HepG2 (cell line): Measurements from ENCODE around the gene RRAD. TPM values are rescaled to one million over a fixed set of nuclear protein-coding genes. Genes with fewer than 3 reads are reported as not detected.
A peak's percentile ranks its signal among the peaks of the same experiment; 100 is the strongest.

Experiments used
- ADNP ChIP-seq: sonication (generic); formaldehyde crosslinking; IDR thresholded peaks from 2 replicates; pipeline ENCODE4 v1.4.0; 2020; ENCODE audit warnings: missing genetic modification reagents
- FOXA1 ChIP-seq, 2 experiments: fragments of 450-650 bp in 1 of 2; sonication (generic) in 1 of 2; formaldehyde crosslinking in 1 of 2; IDR thresholded peaks; 2 replicates each; pipeline versions ENCODE4 v1.4.0 to v1.6.1; 2016 to 2020; ENCODE audit warnings: missing genetic modification reagents in 1 of 2
- SAP130 ChIP-seq: IDR thresholded peaks from 2 replicates; pipeline ENCODE4 v1.6.1; 2016; ENCODE audit warnings: low read depth
- SNAI1 ChIP-seq: sonication (generic); formaldehyde crosslinking; IDR thresholded peaks from 2 replicates; pipeline ENCODE4 v1.5.0; 2020; ENCODE audit warnings: mild to moderate bottlenecking, missing genetic modification reagents, borderline replicate concordance
- SOX13 ChIP-seq, 3 experiments: fragments of 450-650 bp in 1 of 3; sonication (generic) in 1 of 3; formaldehyde crosslinking in 1 of 3; IDR thresholded peaks in 2 of 3; conservative IDR thresholded peaks in 1 of 3; 2 replicates each; pipeline versions ENCODE4 v1.5.0 to v1.6.1; 2016 to 2020; ENCODE audit warnings: antibody characterized with exemption in 1 of 3, mild to moderate bottlenecking in 1 of 3, missing compliant biosample characterization in 1 of 3, missing genetic modification reagents in 1 of 3, moderate library complexity in 1 of 3
- ZNF577 ChIP-seq: sonication (generic); formaldehyde crosslinking; IDR thresholded peaks from 2 replicates; pipeline ENCODE4 v1.4.0; 2020; ENCODE audit warnings: mild to moderate bottlenecking, low read depth, missing genetic modification reagents, borderline replicate concordance
- ZNF749 ChIP-seq: sonication (generic); formaldehyde crosslinking; IDR thresholded peaks from 2 replicates; pipeline ENCODE4 v1.8.0; 2022; ENCODE audit warnings: mild to moderate bottlenecking, missing genetic modification reagents, moderate library complexity, borderline replicate concordance
- ZSCAN30 ChIP-seq: sonication (generic); formaldehyde crosslinking; IDR thresholded peaks from 2 replicates; pipeline ENCODE4 v1.5.0; 2020; ENCODE audit warnings: mild to moderate bottlenecking, missing genetic modification reagents
- polyA plus RNA-seq, 8 experiments: library from polyadenylated mRNA; depleted of rRNA in 3 of 8; stranded (reverse) in 7 of 8; unstranded in 1 of 8; fragments of >200 nt; fragmentation: Illumina TruSeq in 4 of 8; extraction: Trizol in 4 of 8; gene quantifications; 2 replicates each; pipeline versions ENCODE4 v1.2.1 to v1.2.3, GENCODE V29; 2011 to 2016; ENCODE audit warnings: low read depth in 4 of 8, missing spikeins in 1 of 8, mixed read lengths in 1 of 8; ENCODE audit not compliant: insufficient read depth in 1 of 8
- total RNA-seq, 5 experiments: library from RNA; depleted of rRNA; stranded (reverse); fragments of >200 nt; fragmentation: Illumina TruSeq; extraction: Trizol; gene quantifications; 2 replicates each; pipeline ENCODE4 v1.2.3, GENCODE V29; 2016; ENCODE audit warnings: low read depth in 1 of 5
- TF ChIP-seq, protein P1 (sequence below): sonication (generic); formaldehyde crosslinking; IDR thresholded peaks from 2 replicates; pipeline ENCODE4 v1.4.0; 2020; ENCODE audit warnings: mild to moderate bottlenecking, missing genetic modification reagents
- TF ChIP-seq, protein P2 (sequence below): IDR thresholded peaks from 2 replicates; pipeline ENCODE4 v1.4.0; 2020; ENCODE audit warnings: mild to moderate bottlenecking, missing genetic modification reagents
- TF ChIP-seq, protein P3 (sequence below): sonication (generic); formaldehyde crosslinking; IDR thresholded peaks from 2 replicates; pipeline ENCODE4 v1.9.0; 2021; ENCODE audit warnings: missing genetic modification reagents, borderline replicate concordance
- TF ChIP-seq, protein P4 (sequence below), 2 experiments: sonication (generic) in 1 of 2; formaldehyde crosslinking in 1 of 2; IDR thresholded peaks; 2 replicates each; pipeline versions ENCODE4 v1.5.1 to v1.6.1; 2011 to 2020; ENCODE audit warnings: borderline replicate concordance in 1 of 2, low read depth in 1 of 2, low read length in 1 of 2, mild to moderate bottlenecking in 1 of 2, missing genetic modification reagents in 1 of 2, moderate library complexity in 1 of 2
- TF ChIP-seq, protein P5 (sequence below): sonication (generic); formaldehyde crosslinking; conservative IDR thresholded peaks from 2 replicates; pipeline ENCODE4 v1.4.0; 2020; ENCODE audit warnings: missing genetic modification reagents
- TF ChIP-seq, protein P6 (sequence below): sonication (generic); formaldehyde crosslinking; IDR thresholded peaks from 2 replicates; pipeline ENCODE4 v1.5.0; 2020; ENCODE audit warnings: missing genetic modification reagents

The RRAD gene
- total and polyA plus RNA-seq, 2 of the 13 experiments (the other 11 are each of a cell fraction or from before 2014, with no cell fraction given) = 0.80 to 1.1 TPM

DNA sequence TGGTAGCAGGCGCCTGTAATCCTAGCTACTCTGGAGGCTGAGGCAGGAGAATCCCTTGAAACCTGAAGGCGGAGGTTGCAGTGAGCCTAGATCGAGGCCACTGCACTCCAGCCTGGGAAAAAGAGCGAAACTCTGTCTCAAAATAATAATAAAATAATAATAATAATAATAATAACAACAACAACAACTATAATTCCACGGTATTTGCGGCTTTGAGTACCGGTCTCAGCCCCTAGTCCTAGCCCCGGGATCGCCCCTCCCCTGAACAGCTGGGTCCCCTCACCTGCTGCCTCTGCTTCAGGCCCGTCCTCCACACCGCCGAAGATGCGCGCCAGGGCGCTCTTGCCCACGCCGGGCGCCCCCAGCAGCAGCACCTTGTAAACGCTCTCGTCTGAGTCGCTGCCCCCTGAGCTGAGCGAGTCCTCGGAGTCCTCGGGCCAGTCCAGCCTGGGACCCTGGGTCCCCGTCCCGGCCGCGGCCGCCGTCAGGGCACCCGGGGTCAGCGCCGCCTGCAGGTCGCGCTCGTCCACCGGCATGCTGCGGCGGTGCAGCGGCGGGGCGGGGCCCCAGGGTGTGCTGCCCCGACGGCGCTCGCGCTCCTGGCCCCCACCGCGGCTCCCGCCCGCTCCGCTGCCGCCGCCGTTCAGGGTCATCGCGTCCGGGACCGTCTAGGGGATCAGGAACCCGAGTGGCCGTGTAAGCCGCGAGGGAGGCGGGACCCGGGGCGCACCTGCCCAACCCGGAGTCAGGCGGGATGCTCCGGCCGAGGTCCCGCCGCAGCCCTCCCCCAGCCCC, 611 bp downstream of the RRAD start (continued):
- TF ChIP-seq, protein P1, sequence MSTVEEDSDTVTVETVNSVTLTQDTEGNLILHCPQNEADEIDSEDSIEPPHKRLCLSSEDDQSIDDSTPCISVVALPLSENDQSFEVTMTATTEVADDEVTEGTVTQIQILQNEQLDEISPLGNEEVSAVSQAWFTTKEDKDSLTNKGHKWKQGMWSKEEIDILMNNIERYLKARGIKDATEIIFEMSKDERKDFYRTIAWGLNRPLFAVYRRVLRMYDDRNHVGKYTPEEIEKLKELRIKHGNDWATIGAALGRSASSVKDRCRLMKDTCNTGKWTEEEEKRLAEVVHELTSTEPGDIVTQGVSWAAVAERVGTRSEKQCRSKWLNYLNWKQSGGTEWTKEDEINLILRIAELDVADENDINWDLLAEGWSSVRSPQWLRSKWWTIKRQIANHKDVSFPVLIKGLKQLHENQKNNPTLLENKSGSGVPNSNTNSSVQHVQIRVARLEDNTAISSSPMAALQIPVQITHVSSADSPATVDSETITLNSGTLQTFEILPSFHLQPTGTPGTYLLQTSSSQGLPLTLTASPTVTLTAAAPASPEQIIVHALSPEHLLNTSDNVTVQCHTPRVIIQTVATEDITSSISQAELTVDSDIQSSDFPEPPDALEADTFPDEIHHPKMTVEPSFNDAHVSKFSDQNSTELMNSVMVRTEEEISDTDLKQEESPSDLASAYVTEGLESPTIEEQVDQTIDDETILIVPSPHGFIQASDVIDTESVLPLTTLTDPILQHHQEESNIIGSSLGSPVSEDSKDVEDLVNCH = no peak
- no peak for TF ChIP-seq ZSCAN30 (CRISPR knock-in tag)
- TF ChIP-seq, protein P2, sequence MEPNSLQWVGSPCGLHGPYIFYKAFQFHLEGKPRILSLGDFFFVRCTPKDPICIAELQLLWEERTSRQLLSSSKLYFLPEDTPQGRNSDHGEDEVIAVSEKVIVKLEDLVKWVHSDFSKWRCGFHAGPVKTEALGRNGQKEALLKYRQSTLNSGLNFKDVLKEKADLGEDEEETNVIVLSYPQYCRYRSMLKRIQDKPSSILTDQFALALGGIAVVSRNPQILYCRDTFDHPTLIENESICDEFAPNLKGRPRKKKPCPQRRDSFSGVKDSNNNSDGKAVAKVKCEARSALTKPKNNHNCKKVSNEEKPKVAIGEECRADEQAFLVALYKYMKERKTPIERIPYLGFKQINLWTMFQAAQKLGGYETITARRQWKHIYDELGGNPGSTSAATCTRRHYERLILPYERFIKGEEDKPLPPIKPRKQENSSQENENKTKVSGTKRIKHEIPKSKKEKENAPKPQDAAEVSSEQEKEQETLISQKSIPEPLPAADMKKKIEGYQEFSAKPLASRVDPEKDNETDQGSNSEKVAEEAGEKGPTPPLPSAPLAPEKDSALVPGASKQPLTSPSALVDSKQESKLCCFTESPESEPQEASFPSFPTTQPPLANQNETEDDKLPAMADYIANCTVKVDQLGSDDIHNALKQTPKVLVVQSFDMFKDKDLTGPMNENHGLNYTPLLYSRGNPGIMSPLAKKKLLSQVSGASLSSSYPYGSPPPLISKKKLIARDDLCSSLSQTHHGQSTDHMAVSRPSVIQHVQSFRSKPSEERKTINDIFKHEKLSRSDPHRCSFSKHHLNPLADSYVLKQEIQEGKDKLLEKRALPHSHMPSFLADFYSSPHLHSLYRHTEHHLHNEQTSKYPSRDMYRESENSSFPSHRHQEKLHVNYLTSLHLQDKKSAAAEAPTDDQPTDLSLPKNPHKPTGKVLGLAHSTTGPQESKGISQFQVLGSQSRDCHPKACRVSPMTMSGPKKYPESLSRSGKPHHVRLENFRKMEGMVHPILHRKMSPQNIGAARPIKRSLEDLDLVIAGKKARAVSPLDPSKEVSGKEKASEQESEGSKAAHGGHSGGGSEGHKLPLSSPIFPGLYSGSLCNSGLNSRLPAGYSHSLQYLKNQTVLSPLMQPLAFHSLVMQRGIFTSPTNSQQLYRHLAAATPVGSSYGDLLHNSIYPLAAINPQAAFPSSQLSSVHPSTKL (CRISPR knock-in tag) = 0 out of 2 replicates have a peak, but pooled peaks have one; percentile 17
- no peak for TF ChIP-seq SOX13 (IDR thresholded peaks at IDR 0.05)
- no peak for TF ChIP-seq SOX13 (CRISPR knock-in tag; conservative IDR thresholded peaks at IDR 0.05 in 1 of 2, IDR thresholded peaks at IDR 0.05 in 1 of 2)
- TF ChIP-seq SNAI1 (CRISPR knock-in tag) = no peak
- TF ChIP-seq, protein P3, sequence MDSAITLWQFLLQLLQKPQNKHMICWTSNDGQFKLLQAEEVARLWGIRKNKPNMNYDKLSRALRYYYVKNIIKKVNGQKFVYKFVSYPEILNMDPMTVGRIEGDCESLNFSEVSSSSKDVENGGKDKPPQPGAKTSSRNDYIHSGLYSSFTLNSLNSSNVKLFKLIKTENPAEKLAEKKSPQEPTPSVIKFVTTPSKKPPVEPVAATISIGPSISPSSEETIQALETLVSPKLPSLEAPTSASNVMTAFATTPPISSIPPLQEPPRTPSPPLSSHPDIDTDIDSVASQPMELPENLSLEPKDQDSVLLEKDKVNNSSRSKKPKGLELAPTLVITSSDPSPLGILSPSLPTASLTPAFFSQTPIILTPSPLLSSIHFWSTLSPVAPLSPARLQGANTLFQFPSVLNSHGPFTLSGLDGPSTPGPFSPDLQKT (CRISPR knock-in tag) = no peak
- TF ChIP-seq, protein P4, sequence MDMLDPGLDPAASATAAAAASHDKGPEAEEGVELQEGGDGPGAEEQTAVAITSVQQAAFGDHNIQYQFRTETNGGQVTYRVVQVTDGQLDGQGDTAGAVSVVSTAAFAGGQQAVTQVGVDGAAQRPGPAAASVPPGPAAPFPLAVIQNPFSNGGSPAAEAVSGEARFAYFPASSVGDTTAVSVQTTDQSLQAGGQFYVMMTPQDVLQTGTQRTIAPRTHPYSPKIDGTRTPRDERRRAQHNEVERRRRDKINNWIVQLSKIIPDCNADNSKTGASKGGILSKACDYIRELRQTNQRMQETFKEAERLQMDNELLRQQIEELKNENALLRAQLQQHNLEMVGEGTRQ (IDR thresholded peaks at IDR 0.05; ENCODE audit: low read depth, low read length) = no peak
- TF ChIP-seq, protein P4 (CRISPR knock-in tag; IDR thresholded peaks at IDR 0.05; ENCODE audit: borderline replicate concordance) = no peak
- TF ChIP-seq, protein P5, sequence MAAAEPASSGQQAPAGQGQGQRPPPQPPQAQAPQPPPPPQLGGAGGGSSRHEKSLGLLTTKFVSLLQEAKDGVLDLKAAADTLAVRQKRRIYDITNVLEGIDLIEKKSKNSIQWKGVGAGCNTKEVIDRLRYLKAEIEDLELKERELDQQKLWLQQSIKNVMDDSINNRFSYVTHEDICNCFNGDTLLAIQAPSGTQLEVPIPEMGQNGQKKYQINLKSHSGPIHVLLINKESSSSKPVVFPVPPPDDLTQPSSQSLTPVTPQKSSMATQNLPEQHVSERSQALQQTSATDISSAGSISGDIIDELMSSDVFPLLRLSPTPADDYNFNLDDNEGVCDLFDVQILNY (CRISPR knock-in tag) = 0 out of 2 replicates have a peak, but pooled peaks have one; percentile 22
- TF ChIP-seq SAP130 (CRISPR knock-in tag) = peak; percentile 14; the same call in 1 of the 2 replicates
- 0 out of 2 replicates have a peak, but pooled peaks have one; percentile 35 for TF ChIP-seq ADNP (CRISPR knock-in tag)
- no peak for TF ChIP-seq FOXA1 (IDR thresholded peaks at IDR 0.05)
- TF ChIP-seq FOXA1 (CRISPR knock-in tag; IDR thresholded peaks at IDR 0.05) = peak; percentile 6; the same call in 1 of the 2 replicates
- TF ChIP-seq, protein P6, sequence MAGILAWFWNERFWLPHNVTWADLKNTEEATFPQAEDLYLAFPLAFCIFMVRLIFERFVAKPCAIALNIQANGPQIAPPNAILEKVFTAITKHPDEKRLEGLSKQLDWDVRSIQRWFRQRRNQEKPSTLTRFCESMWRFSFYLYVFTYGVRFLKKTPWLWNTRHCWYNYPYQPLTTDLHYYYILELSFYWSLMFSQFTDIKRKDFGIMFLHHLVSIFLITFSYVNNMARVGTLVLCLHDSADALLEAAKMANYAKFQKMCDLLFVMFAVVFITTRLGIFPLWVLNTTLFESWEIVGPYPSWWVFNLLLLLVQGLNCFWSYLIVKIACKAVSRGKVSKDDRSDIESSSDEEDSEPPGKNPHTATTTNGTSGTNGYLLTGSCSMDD (CRISPR knock-in tag) = no peak
- TF ChIP-seq ZNF577 (CRISPR knock-in tag) = no peak
- no peak for TF ChIP-seq ZNF749
